ENCODE data around the gene DDX52.

DDX52 gene

DNA sequence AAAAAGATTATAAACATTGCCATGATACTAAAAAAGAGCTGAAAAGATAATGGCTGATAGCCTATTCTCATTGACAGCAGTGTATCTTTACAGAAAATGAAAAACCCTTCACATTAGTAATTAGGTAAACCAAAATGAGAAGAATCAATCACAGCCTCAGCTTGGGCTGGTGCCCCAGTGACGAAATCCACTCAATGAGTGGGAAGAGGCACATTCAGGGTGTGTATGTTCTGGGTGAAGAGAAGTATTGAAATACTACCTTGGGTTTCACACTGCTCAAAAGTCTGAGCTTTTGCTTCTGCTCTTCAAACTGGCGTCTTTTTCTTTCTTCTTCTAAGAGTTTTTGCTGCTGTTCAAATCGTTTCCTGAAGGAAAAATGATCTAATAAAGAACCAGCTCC is 58.2 kb downstream of the DDX52 start:
- no peak for DNase-seq (ENCODE audit: low read depth in 2 of 2)

DNA sequence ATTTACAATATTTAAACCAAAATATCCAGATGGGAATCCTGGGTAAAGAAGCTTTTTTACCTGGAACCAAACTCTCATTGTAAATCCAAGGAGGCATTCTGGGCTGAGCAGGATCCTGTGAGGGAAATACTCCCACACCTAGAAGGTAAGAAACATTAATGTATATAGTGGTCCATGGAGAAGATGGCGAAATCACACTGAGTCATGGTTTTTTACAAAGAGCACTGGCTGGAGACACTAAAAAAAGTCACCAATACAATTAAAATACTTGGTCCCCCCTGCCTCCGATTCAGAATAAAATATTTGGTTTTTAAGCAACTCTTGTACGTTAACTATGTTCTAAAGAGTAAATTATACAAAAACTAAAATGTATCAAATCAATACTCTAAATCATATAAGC is 67.0 kb downstream of the DDX52 start:
- no peak for DNase-seq (ENCODE audit: low read depth in 2 of 2)

DNA sequence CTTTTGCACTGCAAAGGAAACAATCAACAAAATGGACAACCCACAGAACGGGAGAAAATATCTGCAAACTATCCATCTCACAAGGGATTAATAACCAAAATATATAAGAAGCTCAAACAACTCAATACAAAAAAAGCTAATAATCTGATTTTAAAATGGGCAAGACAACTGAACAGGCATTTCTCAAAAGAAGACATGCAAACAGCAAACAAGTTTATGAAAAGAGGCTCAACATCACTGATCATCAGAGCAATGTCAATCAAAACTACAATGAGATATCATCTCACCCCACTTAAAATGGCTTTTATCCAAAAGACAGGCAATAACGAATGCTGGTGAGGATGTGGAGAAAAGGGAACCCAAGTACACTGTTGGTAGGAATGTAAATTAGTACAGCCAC is 68.8 kb downstream of the DDX52 start:
- DNase-seq (ENCODE audit: low read depth in 2 of 2): no peak

DNA sequence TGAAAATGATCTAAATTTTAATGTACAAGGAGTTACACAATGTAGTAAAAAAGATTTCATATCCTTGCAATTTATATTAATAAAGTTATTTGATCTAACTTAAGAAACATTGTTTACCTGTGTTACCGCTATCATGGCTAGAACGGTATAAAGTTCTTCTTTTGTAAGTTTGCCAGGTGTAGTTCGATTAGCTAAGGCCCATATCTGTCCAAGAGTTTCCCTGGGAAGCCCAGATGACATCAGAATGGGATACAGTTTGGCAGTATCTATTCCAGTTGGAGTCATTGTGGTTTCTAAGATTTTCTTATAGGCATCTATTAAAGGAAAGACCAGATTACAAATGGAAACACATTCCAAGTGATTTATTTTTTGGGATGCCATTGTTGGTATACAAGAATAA is 71.6 kb downstream of the DDX52 start:
- DNase-seq (ENCODE audit: low read depth in 2 of 2): no peak

DNA sequence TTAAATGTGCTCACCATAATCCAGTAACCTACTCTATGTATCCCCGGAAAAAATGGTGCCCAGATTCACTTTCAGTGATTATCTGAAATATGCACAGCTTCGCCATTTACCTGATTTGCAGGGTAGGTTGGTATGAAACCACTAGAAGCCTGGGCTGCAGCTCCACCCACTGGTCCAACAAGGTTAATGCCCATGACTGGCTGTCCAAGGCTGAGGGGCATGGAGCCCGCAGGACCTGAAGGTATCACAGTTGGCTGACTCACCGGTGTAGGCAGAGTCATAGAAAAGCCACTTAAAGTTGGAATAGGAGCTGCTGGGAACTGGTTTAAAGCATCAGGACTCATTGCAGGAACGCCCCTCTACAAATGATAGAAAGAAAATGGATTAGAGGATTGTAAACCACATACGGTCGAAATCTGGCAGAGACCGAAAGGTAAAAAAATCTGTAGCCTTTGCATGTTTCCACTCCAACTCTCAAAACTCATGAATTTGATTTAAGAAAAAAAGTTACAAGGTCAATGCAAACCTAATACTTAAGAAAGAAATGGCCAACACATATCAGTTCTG is 72.6 kb downstream of the DDX52 start:
- peak; percentile 5 to 28 for DNase-seq (ENCODE audit: low read depth in 2 of 2)

DNA sequence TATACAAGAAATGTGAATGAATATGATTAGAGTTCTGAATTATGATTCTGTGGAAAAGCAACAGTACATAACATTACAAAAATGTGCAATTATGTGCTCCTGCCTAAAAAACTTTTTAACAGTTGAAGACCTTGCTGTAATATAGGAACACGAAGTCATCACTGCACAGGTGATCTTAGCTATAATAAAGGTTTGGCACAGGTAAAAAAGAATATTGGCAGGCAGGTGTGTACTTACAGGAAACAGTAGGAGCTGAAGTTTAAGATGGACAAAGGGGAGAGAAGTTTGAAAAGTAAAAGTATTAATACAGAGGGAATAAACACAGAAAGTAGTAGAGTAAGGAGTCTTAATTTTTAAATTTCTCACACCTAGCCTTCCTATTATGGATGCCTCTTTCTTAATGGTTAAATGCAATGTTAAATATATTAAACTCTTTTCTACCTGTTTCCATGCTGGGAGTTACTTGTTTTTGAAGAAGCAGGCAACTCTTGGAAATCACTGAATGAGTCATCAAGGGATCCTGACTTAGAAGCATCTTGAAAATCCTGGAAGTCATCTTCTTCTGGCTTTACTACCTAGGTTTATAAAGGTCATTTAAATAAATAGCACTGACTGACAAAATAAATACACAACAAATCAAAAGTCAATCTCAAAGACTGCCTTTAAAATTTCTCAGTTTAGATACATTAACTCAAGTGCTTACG is 74.7 kb downstream of the DDX52 start:
- DNase-seq (ENCODE audit: low read depth in 2 of 2): no peak

DNA sequence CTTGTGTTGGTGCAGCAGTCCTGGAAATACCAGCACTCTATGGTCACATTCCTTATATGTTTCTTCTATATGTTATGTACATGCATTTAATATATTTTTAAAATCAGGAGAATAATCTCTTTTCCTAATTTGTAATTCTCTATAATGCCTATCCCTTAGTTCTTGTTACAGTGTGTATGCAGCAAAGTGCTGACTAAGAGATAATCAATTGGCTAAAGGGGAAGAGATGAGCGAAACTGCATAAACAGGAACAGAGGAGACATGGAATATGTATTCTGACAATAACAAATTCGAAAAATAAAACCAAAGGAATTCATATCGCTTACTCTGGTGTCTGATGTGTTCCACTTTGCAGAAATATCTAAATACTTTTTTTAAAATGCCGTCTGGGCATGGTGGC is 75.7 kb downstream of the DDX52 start:
- DNase-seq (ENCODE audit: low read depth in 2 of 2): no peak

DNA sequence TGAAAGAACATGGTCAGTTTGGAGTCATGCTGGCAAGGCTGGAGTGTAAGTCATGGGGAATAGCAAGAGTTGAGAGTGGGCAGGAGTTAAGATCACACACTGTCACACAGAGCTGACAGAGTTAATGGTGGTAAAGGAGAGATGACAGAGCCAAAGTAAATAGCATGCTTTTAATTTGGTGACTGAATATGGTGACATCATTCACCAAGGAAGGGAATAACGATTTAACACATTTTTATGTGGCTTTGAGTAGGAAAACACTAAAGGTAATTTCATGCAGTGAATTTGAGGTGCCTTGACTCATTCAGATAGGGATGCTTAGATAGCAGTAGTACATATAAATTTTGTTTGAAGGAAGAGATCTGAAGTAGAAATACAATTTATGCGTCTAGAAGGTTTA is 76.1 kb downstream of the DDX52 start:
- DNase-seq (ENCODE audit: low read depth in 2 of 2): no peak

DNA sequence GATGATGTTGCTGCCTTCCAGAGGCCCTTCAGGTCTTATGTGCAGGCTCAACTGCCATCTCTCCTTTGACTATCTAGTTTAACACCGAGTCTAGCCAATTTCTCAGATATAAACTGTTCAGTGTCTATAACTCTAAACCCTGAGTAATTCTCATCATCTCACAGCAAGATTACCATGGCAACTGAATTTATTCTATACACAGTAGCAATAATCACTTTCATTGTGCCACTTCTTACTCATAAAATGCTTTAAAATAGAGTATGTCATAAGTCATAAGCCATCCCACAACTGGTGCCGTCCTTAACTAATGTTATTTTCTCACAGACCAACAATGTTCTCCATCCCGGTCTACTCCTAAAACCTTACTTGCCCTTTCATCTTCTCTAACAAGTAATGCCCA is 79.0 kb downstream of the DDX52 start:
- DNase-seq (ENCODE audit: low read depth in 2 of 2): no peak

DNA sequence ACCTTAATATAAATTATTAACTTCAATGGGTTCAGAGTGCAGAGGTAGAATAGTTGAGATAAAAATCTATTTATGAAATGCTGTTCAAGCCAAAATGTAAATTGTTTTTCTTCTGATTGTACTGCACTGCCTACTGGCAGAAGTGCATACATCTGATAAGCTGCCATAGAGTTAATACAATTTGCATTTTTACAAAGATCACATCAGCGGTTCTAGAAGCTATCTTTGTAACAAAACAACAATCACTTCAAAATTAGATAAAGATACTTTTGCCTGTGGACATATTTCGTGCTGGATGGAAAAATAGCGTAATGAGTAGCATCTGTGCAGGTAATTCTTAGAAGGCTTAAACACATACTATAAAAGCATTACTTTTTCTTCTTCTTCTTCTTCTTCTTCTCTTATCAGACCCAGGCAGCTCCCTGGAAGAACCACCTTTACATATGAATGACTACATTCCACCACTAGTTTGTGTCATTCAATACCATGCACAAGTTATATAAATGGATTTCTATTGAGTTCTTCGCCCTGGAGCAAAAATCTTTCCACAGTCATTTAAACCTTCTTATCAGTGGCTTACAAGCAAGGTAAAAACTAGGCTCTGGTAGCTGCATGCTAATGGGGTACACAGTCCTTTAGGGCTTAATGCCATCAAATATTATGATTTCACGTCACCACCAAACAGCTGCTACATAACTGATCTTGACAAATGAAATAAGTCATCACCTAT is 81.1 kb downstream of the DDX52 start:
- no peak for DNase-seq (ENCODE audit: low read depth in 2 of 2)
